Measurements from ENCODE around the gene TMEM185B. TPM values are rescaled to one million over a fixed set of nuclear protein-coding genes. Genes with fewer than 3 reads are reported as not detected.
"Not testable (repeated sequence)": the region's sequence is repeated elsewhere in the genome, so short reads cannot be mapped to it uniquely, and the experiment has no call there.

The TMEM185B gene
- 24.3 TPM for polyA plus RNA-seq (ENCODE audit: insufficient read length)
- long read RNA-seq, donor 1, transcript TMEM185B-201 (1 exons, 2,131 nt) = major isoform, 39 of 39 reads
- long read RNA-seq, donor 1, partial matches to known transcripts = 0 of 39 reads
- long read RNA-seq, donor 1, other reads (novel, unspliced or antisense) = 0 of 39 reads
- long read RNA-seq, donor 2, transcript TMEM185B-201 (1 exons, 2,131 nt) = major isoform, 30 of 30 reads
- long read RNA-seq, donor 2, partial matches to known transcripts = 0 of 30 reads
- long read RNA-seq, donor 2, other reads (novel, unspliced or antisense) = 0 of 30 reads
- long read RNA-seq, donor 3, transcript TMEM185B-201 (1 exons, 2,131 nt) = major isoform, 23 of 23 reads
- long read RNA-seq, donor 3, partial matches to known transcripts = 0 of 23 reads
- long read RNA-seq, donor 3, other reads (novel, unspliced or antisense) = 0 of 23 reads
- long read RNA-seq, donor 4, transcript TMEM185B-201 (1 exons, 2,131 nt) = major isoform, 7 of 7 reads
- long read RNA-seq, donor 4, partial matches to known transcripts = 0 of 7 reads
- long read RNA-seq, donor 4, other reads (novel, unspliced or antisense) = 0 of 7 reads
- long read RNA-seq, donor 5, transcript TMEM185B-201 (1 exons, 2,131 nt) = major isoform, 32 of 32 reads
- long read RNA-seq, donor 5, partial matches to known transcripts = 0 of 32 reads
- long read RNA-seq, donor 5, other reads (novel, unspliced or antisense) = 0 of 32 reads
- long read RNA-seq, donor 6, transcript TMEM185B-201 (1 exons, 2,131 nt) = major isoform, 39 of 39 reads
- long read RNA-seq, donor 6, partial matches to known transcripts = 0 of 39 reads
- long read RNA-seq, donor 6, other reads (novel, unspliced or antisense) = 0 of 39 reads
- long read RNA-seq, donor 7, transcript TMEM185B-201 (1 exons, 2,131 nt) = major isoform, 47 of 47 reads
- long read RNA-seq, donor 7, partial matches to known transcripts = 0 of 47 reads
- long read RNA-seq, donor 7, other reads (novel, unspliced or antisense) = 0 of 47 reads
- long read RNA-seq, donor 8, transcript TMEM185B-201 (1 exons, 2,131 nt) = major isoform, 14 of 14 reads
- long read RNA-seq, donor 8, partial matches to known transcripts = 0 of 14 reads
- long read RNA-seq, donor 8, other reads (novel, unspliced or antisense) = 0 of 14 reads

- DNase-seq = peak; percentile 86
These were observed at the start of gene TMEM185B for GRCh38 chr2:120223034-120223912. TMEM185B (minus strand) TSS chr2:120223400; CDS start chr2:120222976, 424 bp downstream.

DNA sequence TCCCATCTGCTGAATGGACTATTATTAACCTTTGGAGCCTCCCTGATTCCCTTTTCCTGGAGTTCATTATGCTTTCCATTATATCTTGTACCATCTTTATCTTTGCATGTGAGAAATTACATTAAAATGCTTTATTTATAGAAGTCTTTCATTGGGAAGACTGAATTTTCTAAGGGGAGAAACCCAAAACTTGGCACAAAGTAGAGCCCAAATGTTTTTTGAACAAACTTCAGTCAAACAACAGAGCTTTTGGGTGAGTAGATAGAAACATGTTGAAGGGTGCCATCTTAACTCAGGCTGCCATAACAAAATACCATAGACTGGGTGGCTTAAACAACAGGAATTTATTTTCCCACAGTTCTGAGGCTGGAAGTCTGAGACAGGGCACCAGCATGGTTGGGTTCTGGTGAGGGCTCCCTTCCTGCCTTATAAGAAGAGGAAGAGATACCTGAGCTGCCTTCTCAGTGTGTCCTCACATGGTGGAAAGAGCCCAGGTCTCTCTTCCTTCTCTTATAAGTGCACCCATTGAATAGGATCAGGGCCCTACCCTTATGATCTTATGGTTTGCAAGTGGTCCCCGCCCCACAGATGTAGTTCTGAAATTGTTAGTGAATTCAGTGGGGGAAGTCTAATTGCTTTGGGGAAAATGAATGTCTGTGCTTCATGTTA lies 48.6 kb upstream of the TMEM185B start:
- no peak for DNase-seq

- DNase-seq = no peak
These were observed 46.6 kb upstream of the TMEM185B start for GRCh38 chr2:120269816-120270215.

GRCh38 chr2:120269076-120269744 lies 46.0 kb upstream of the TMEM185B start:
- DNase-seq = no peak

DNA sequence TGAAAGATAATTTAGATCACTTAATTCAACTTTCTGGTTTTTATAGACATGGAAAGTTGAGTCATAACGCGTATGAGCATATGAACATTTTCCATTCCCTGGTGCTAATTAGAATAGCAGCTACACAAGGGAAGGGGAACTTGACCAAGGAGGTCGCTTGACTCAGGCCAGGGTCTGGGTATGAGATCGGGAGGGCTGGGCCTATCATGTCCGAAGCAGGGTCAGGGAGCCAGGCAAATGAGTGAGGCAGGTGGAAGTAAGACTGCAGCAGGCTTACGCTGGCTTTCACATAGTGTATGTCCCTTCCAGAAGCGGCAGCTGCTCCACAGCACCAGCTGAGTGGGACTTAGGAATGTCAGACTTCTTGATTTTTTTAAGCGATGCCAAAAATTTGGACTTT lies 44.1 kb upstream of the TMEM185B start:
- no peak for DNase-seq

- no peak for DNase-seq
These were observed 41.8 kb upstream of the TMEM185B start for GRCh38 chr2:120265006-120265405.

DNA sequence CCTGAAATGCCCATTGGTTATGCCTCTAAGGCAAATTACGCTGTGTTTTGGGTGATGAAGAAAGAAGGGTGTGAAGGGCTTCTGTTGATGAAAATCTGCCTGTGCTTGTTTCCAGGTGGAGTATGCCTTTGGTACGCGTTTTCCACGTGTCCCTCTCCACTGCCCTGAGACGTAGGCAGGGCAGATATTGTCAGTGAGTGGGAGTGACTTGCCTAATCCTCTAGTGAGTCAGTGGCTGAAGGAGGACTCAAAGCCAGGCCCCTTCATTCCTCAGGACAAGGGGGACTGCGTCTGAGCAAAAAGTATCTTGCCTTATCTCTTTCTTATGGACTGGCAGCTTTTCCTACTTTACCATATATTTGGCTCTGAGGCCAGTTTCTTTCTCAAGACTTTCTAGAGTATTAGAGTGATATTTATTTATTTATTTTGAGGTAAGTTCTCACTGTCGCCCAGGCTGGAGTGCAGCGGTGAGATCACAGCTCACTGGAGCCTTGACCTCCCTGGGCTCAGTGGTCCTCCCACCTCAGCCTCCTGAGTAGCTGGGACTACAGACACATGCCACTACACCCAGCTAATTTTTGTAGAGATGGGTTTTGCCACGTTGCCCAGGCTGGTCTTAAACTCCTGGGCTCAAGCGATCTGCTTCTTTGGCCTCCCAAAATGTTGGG lies 39.7 kb upstream of the TMEM185B start:
- no peak for DNase-seq

- DNase-seq = no peak
These were observed 39.0 kb upstream of the TMEM185B start for GRCh38 chr2:120262150-120262549.

DNA sequence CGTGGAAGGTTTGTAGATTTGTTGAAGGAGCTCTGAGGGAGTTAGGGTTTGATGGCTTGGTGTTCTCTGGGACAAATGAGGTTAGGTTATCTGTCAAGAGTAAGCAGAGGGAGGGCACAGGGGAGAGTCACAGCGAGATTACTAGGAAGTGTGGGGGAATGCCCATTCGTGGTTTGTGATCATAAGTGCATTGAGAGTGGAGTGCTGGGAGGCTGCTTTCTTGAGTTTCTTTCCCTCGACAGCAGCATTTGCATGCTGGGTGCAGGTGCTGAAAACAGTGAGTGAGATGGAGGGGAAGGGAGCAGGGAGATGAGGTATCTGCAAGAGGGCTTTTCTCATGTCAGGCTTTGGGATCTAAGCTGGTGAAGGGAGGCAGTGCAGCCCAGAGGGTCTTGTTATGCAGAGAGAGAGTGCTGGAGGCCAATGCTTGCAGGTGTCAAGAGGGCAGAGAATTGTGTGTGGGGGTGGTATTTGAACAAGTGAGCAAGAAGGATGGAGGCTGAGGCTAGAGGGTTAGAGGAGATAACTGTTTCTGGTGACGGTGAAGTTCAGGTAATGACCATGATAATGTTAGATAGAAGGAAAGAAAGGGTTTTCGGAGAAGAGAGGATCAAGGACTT lies 38.3 kb upstream of the TMEM185B start:
- DNase-seq = no peak

DNA sequence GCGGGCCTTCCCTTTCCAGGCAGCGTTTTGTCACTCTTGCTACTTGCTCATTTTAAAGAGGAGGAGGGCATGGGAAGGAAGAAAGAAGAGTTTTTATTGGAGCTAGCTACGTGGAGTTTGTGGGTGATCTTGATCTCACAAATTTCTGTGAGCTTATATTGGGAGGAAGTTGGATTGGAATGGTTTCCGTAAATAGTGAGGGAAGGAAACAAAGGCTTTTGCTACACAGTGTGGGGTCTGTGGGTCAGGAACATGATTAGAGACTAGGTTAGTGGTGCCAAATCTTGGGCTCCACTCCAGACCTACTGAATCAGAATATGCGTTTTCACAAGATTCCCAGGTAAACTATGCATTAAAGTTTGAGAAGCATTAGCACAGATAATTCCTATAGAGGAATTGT lies 37.5 kb upstream of the TMEM185B start:
- DNase-seq = no peak

DNA sequence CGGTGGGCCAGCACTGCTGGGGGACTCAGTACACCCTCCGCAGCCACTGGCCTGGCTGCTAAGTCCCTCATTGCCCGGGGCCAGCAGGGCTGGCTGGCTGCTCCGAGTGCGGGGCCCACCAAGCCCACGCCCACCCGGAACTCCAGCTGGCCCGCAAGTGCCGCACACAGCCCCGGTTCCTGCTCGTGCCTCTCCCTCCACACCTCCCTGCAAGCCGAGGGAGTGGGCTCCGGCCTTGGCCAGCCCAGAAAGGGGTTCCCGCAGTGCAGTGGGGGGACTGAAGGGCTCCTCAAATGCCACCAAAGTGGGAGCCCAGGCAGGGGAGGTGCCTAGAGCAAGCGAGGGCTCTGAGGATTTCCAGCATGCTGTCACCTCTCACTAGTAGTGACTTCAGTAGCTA lies 36.7 kb upstream of the TMEM185B start:
- DNase-seq = not testable (repeated sequence)

GRCh38 chr2:120258196-120258595 lies 35.0 kb upstream of the TMEM185B start:
- no peak for DNase-seq

- DNase-seq = no peak
These were observed 34.3 kb upstream of the TMEM185B start for GRCh38 chr2:120257522-120257921.

DNA sequence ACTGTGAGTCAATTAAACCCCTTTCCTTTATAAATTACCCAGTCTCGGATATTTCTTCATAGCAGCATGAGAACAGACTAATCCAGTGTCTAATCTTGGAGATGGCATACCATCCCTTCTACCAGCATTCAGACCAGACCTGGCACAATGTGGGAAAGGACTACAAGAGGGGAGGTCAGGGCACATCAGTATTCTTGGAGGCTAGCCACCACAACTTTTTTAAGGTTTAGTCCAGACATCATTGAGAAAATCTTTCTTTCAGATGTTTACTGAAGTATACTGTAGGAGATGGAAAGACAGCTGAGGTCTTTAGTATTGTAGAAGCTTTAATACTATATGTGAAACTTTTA lies 33.4 kb upstream of the TMEM185B start:
- no peak for DNase-seq

GRCh38 chr2:120255986-120256650 lies 32.9 kb upstream of the TMEM185B start:
- no peak for DNase-seq

- DNase-seq = no peak
These were observed 31.9 kb upstream of the TMEM185B start for GRCh38 chr2:120255071-120255470.

- DNase-seq = no peak
These were observed 31.0 kb upstream of the TMEM185B start for GRCh38 chr2:120254178-120254577.

DNA sequence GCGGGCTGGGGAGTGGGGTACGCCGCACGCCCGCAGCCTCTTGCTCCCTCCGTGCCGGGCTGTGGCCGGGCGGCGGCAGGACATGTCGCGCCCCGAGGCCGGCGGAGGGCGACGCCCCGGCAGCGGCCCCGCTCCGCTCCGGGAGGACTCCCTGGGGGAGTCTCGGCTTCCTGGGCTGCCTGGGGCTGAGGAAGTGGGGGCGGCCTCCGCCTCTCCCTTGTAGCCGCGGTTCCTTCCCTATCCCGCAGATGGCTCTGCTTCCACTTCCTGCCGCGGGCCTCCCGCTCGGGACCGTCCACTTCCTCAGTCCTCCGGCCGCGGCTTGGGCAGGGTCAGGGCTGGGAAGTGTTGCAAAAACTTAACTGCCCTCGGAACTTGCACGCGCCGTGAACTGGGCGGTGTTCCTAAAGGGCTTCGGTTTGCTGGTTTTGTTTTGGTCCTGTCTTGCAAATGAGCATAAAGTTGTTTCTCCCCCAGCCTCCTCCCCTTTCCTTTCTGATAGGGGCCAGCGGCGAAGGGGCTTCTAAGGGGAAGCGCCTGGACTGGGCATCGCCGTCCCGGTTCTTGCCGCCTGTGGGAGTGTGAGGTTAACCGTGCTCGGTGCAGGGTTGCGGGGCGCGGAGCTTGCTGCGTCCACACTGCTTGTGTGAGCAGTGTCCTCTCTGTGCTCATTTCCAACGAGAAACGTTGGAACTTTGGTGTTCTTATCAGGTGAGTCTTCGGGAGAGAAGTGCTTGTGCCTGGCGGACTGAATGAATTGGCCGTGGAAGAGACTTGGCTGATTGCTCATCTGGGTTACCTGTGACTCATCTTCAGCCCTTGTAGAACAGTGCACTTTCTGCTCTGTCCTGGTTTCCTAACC lies 30.1 kb upstream of the TMEM185B start:
- DNase-seq = peak; percentile 63
